ENCODE data around the gene GNGT1.

Gene GNGT1

GRCh38 chr7:93906267-93906666, at the start of gene GNGT1:
TSS of gene GNGT1 (plus strand) at chr7:93906567. CDS start at chr7:93906747, 180 bp downstream.
- no peak for DNase-seq (ENCODE audit: low read depth)

GRCh38 chr7:93858857-93859256, 47.5 kb upstream of the GNGT1 start:
- no peak for DNase-seq (ENCODE audit: low read depth)

GRCh38 chr7:93860261-93860660, 46.1 kb upstream of the GNGT1 start:
- no peak for DNase-seq (ENCODE audit: low read depth)

- no peak for DNase-seq (ENCODE audit: low read depth)
These were observed 44.9 kb upstream of the GNGT1 start for GRCh38 chr7:93861325-93861949.

- no peak for DNase-seq (ENCODE audit: low read depth)
These were observed 43.7 kb upstream of the GNGT1 start for GRCh38 chr7:93862651-93863050.

GRCh38 chr7:93866886-93867285, 39.5 kb upstream of the GNGT1 start:
- no peak for DNase-seq (ENCODE audit: low read depth)

GRCh38 chr7:93873998-93874574, 32.3 kb upstream of the GNGT1 start:
- DNase-seq (ENCODE audit: low read depth): no peak

GRCh38 chr7:93877742-93878141, 28.6 kb upstream of the GNGT1 start:
- no peak for DNase-seq (ENCODE audit: low read depth)

GRCh38 chr7:93879356-93879755, 27.0 kb upstream of the GNGT1 start:
- DNase-seq (ENCODE audit: low read depth): no peak

- no peak for DNase-seq (ENCODE audit: low read depth)
These were observed 23.9 kb upstream of the GNGT1 start for GRCh38 chr7:93882468-93882867.

- DNase-seq (ENCODE audit: low read depth): no peak
These were observed 23.1 kb upstream of the GNGT1 start for GRCh38 chr7:93883078-93883916.

- DNase-seq (ENCODE audit: low read depth): no peak
These were observed 22.4 kb upstream of the GNGT1 start for GRCh38 chr7:93883917-93884345.

GRCh38 chr7:93884541-93884940, 21.8 kb upstream of the GNGT1 start:
- no peak for DNase-seq (ENCODE audit: low read depth)

- DNase-seq (ENCODE audit: low read depth): no peak
These were observed 17.1 kb upstream of the GNGT1 start for GRCh38 chr7:93889261-93889660.

GRCh38 chr7:93890041-93890463, 16.3 kb upstream of the GNGT1 start:
- DNase-seq (ENCODE audit: low read depth): no peak

- no peak for DNase-seq (ENCODE audit: low read depth)
These were observed 15.8 kb upstream of the GNGT1 start, which contains the start of gene TFPI2 for GRCh38 chr7:93890464-93891068. TSS of gene TFPI2 (minus strand) at chr7:93890753. CDS start at chr7:93890678, 75 bp downstream.

- DNase-seq (ENCODE audit: low read depth): no peak
These were observed 11.9 kb upstream of the GNGT1 start for GRCh38 chr7:93894426-93894825.

- DNase-seq (ENCODE audit: low read depth): no peak
These were observed 11.3 kb upstream of the GNGT1 start for GRCh38 chr7:93894966-93895640.

- no peak for DNase-seq (ENCODE audit: low read depth)
These were observed 10.3 kb upstream of the GNGT1 start for GRCh38 chr7:93895859-93896600.

GRCh38 chr7:93897680-93898079, 8.7 kb upstream of the GNGT1 start:
- no peak for DNase-seq (ENCODE audit: low read depth)

GRCh38 chr7:93902777-93903423, 3.5 kb upstream of the GNGT1 start:
- no peak for DNase-seq (ENCODE audit: low read depth)
